HepG2 (cell line): ENCODE measurements around the gene C19orf73. TPM values are rescaled to one million over a fixed set of nuclear protein-coding genes. Genes with fewer than 3 reads are reported as not detected.

Experiments
- EED ChIP-seq: sonication (generic); formaldehyde crosslinking; IDR thresholded peaks from 2 replicates; pipeline ENCODE4 v1.5.0; 2020; ENCODE audit warnings: mild to moderate bottlenecking, missing genetic modification reagents
- EP300 ChIP-seq, 3 experiments: sonication (generic) in 1 of 3; formaldehyde crosslinking in 1 of 3; IDR thresholded peaks; 2 replicates each; pipeline versions ENCODE4 v1.5.1 to v1.6.1; 2011 to 2020; ENCODE audit warnings: low read depth in 2 of 3, low read length in 2 of 3, borderline replicate concordance in 1 of 3, improper control_type of control experiment in 1 of 3, mild to moderate bottlenecking in 1 of 3, missing genetic modification reagents in 1 of 3, moderate library complexity in 1 of 3
- GFI1 ChIP-seq: sonication (generic); formaldehyde crosslinking; IDR thresholded peaks from 2 replicates; pipeline ENCODE4 v1.5.0; 2020; ENCODE audit warnings: missing genetic modification reagents, mild to moderate bottlenecking, borderline replicate concordance
- GMEB2 ChIP-seq: IDR thresholded peaks from 2 replicates; pipeline ENCODE4 v1.6.1; 2016; ENCODE audit warnings: missing biosample characterization, missing genetic modification reagents, low read depth
- HNRNPUL1 ChIP-seq: fragments of 200-400 bp; formaldehyde crosslinking; IDR thresholded peaks from 2 replicates; pipeline ENCODE4 v1.6.1; 2017; ENCODE audit warnings: low read depth, mild to moderate bottlenecking, low read length, moderate library complexity
- IRF1 ChIP-seq: sonication (generic); formaldehyde crosslinking; IDR thresholded peaks from 2 replicates; pipeline ENCODE4 v1.4.0; 2020; ENCODE audit warnings: low read depth, mild to moderate bottlenecking, missing genetic modification reagents
- JUND ChIP-seq: sonication (generic); formaldehyde crosslinking; IDR thresholded peaks from 2 replicates; pipeline ENCODE4 v1.8.0; 2022; ENCODE audit warnings: mild to moderate bottlenecking, missing genetic modification reagents
- NCOA2 ChIP-seq: sonication (generic); formaldehyde crosslinking; IDR thresholded peaks from 2 replicates; pipeline ENCODE4 v1.8.0; 2022; ENCODE audit warnings: inconsistent platforms
- NCOR1 ChIP-seq: fragments of 200-600 bp; sonication (generic); IDR thresholded peaks from 2 replicates; pipeline ENCODE4 v1.7.0; 2017; ENCODE audit warnings: antibody characterized with exemption, low read length, borderline replicate concordance
- NFRKB ChIP-seq: fragments of 450-650 bp; IDR thresholded peaks from 2 replicates; pipeline ENCODE4 v1.6.1; 2017
- PHF20 ChIP-seq: sonication (generic); formaldehyde crosslinking; IDR thresholded peaks from 2 replicates; pipeline ENCODE4 v1.5.0; 2020; ENCODE audit warnings: mild to moderate bottlenecking, missing genetic modification reagents
- REPIN1 ChIP-seq: sonication (generic); formaldehyde crosslinking; IDR thresholded peaks from 2 replicates; pipeline ENCODE4 v1.8.0; 2022; ENCODE audit warnings: missing genetic modification reagents, low read depth, mild to moderate bottlenecking, borderline replicate concordance
- REXO4 ChIP-seq: sonication (generic); formaldehyde crosslinking; IDR thresholded peaks from 2 replicates; pipeline ENCODE4 v1.8.0; 2022; ENCODE audit warnings: missing genetic modification reagents, mild to moderate bottlenecking, borderline replicate concordance
- SIN3A ChIP-seq: IDR thresholded peaks from 2 replicates; pipeline ENCODE4 v1.6.1; 2011; ENCODE audit warnings: low read depth, mild to moderate bottlenecking, control low read depth, low read length, borderline replicate concordance
- SIX4 ChIP-seq: sonication (generic); formaldehyde crosslinking; IDR thresholded peaks from 2 replicates; pipeline ENCODE4 v1.4.0; 2020; ENCODE audit warnings: missing genetic modification reagents
- TGIF2 ChIP-seq: IDR thresholded peaks from 2 replicates; pipeline ENCODE4 v1.6.1; 2016; ENCODE audit warnings: control low read depth, missing compliant biosample characterization
- TSC22D2 ChIP-seq: sonication (generic); formaldehyde crosslinking; IDR thresholded peaks from 2 replicates; pipeline ENCODE4 v1.5.1; 2020; ENCODE audit warnings: missing genetic modification reagents, mild to moderate bottlenecking, borderline replicate concordance
- ZBTB25 ChIP-seq: IDR thresholded peaks from 2 replicates; pipeline ENCODE4 v1.6.1; 2018; ENCODE audit warnings: missing genetic modification reagents
- ZC3H13 ChIP-seq: sonication (generic); formaldehyde crosslinking; IDR thresholded peaks from 2 replicates; pipeline ENCODE4 v1.8.1; 2023; ENCODE audit warnings: mild to moderate bottlenecking, missing genetic modification reagents, moderate library complexity
- ZNF235 ChIP-seq: sonication (generic); formaldehyde crosslinking; IDR thresholded peaks from 2 replicates; pipeline ENCODE4 v1.8.1; 2023; ENCODE audit warnings: mild to moderate bottlenecking, missing genetic modification reagents, borderline replicate concordance
- ZNF331 ChIP-seq: sonication (generic); formaldehyde crosslinking; IDR thresholded peaks from 2 replicates; pipeline ENCODE4 v1.4.0; 2020; ENCODE audit warnings: missing genetic modification reagents
- ZNF354B ChIP-seq: sonication (generic); formaldehyde crosslinking; IDR thresholded peaks from 2 replicates; pipeline ENCODE4 v1.8.0; 2022; ENCODE audit warnings: mild to moderate bottlenecking, missing genetic modification reagents
- ZNF510 ChIP-seq: sonication (generic); formaldehyde crosslinking; IDR thresholded peaks from 2 replicates; pipeline ENCODE4 v1.4.0; 2020; ENCODE audit warnings: low read depth, mild to moderate bottlenecking, missing genetic modification reagents
- ZNF572 ChIP-seq: sonication (generic); formaldehyde crosslinking; IDR thresholded peaks from 2 replicates; pipeline ENCODE4 v1.5.1; 2020; ENCODE audit warnings: mild to moderate bottlenecking, missing genetic modification reagents
- ZNF580 ChIP-seq: IDR thresholded peaks from 2 replicates; pipeline ENCODE4 v1.6.1; 2016; ENCODE audit warnings: low read depth, borderline replicate concordance
- ZNF761 ChIP-seq: sonication (generic); formaldehyde crosslinking; conservative IDR thresholded peaks from 2 replicates; pipeline ENCODE4 v1.4.0; 2020; ENCODE audit warnings: mild to moderate bottlenecking, missing genetic modification reagents
- polyA plus RNA-seq, 8 experiments: library from polyadenylated mRNA; depleted of rRNA in 3 of 8; stranded (reverse) in 7 of 8; unstranded in 1 of 8; fragments of >200 nt; fragmentation: Illumina TruSeq in 4 of 8; extraction: Trizol in 4 of 8; gene quantifications; 2 replicates each; pipeline versions ENCODE4 v1.2.1 to v1.2.3, GENCODE V29; 2011 to 2016; ENCODE audit warnings: low read depth in 4 of 8, missing spikeins in 1 of 8, mixed read lengths in 1 of 8; ENCODE audit not compliant: insufficient read depth in 1 of 8
- total RNA-seq, 5 experiments: library from RNA; depleted of rRNA; stranded (reverse); fragments of >200 nt; fragmentation: Illumina TruSeq; extraction: Trizol; gene quantifications; 2 replicates each; pipeline ENCODE4 v1.2.3, GENCODE V29; 2016; ENCODE audit warnings: low read depth in 1 of 5

The C19orf73 gene
- total and polyA plus RNA-seq, 2 of the 13 experiments (the other 11 are each of a cell fraction or from before 2014, with no cell fraction given), result 1.4 to 1.5 TPM

- TF ChIP-seq GFI1 (CRISPR knock-in tag) (no peak), IRF1 (CRISPR knock-in tag) (no peak), JUND (CRISPR knock-in tag) (no peak), SIN3A (peak; percentile 80; the same call in 1 of the 2 replicates), REXO4 (0 out of 2 replicates have a peak, but pooled peaks have one; percentile 22), SIX4 (CRISPR knock-in tag) (peak; percentile 27; the same call in 1 of the 2 replicates), HNRNPUL1 (no peak), TGIF2 (peak; percentile 50; the same call in 1 of the 2 replicates), GMEB2 (CRISPR knock-in tag) (no peak), ZNF572 (CRISPR knock-in tag) (no peak), NCOA2 (CRISPR knock-in tag) (peak; percentile 41; the same call in 1 of the 2 replicates), ZNF235 (no peak; the same call in 1 of the 2 replicates), ZNF510 (CRISPR knock-in tag) (no peak), ZNF354B (CRISPR knock-in tag) (no peak), PHF20 (CRISPR knock-in tag) (0 out of 2 replicates have a peak, but pooled peaks have one; percentile 36), ZNF331 (CRISPR knock-in tag) (peak; percentile 83), ZC3H13 (0 out of 2 replicates have a peak, but pooled peaks have one; percentile 34), EP300 (IDR thresholded peaks at IDR 0.05; ENCODE audit: low read depth in 2 of 2, low read length in 2 of 2) (no peak), EP300 (CRISPR knock-in tag; IDR thresholded peaks at IDR 0.05; ENCODE audit: borderline replicate concordance) (0 out of 2 replicates have a peak, but pooled peaks have one; percentile 32), EED (CRISPR knock-in tag) (no peak), ZBTB25 (CRISPR knock-in tag) (no peak), ZNF580 (peak; percentile 85; the same call in 1 of the 2 replicates), NFRKB (no peak), REPIN1 (CRISPR knock-in tag) (0 out of 2 replicates have a peak, but pooled peaks have one; percentile 33), NCOR1 (no peak), TSC22D2 (CRISPR knock-in tag) (peak; percentile 94; the same call in 1 of the 2 replicates), ZNF761 (CRISPR knock-in tag) (no peak)
These were observed 725 bp upstream of the C19orf73 start, which contains the start of gene PPFIA3 (continued) for GRCh38 chr19:49119411-49120324.
